HEK293 (cell line): ENCODE measurements around the gene ARL2BP.

ENCODE experiments used
- GLI4 ChIP-seq: fragments of 450-650 bp; formaldehyde crosslinking; IDR thresholded peaks from 2 replicates; pipeline ENCODE4 v1.5.1; 2016; ENCODE audit warnings: missing biosample characterization, missing genetic modification characterization
- KLF9 ChIP-seq: fragments of 450-650 bp; formaldehyde crosslinking; IDR thresholded peaks from 2 replicates; pipeline ENCODE4 v1.5.1; 2016; ENCODE audit warnings: missing biosample characterization, missing genetic modification characterization, low read depth
- OSR2 ChIP-seq: fragments of 450-650 bp; formaldehyde crosslinking; IDR thresholded peaks from 2 replicates; pipeline ENCODE4 v1.5.1; 2016; ENCODE audit warnings: missing biosample characterization, missing genetic modification characterization
- REPIN1 ChIP-seq: fragments of 450-650 bp; formaldehyde crosslinking; IDR thresholded peaks from 2 replicates; pipeline ENCODE4 v1.5.1; 2017; ENCODE audit warnings: missing biosample characterization, missing genetic modification characterization, low read depth
- REST ChIP-seq: fragments of 450-650 bp; formaldehyde crosslinking; IDR thresholded peaks from 2 replicates; pipeline ENCODE4 v1.5.1; 2016; ENCODE audit warnings: missing biosample characterization, missing genetic modification characterization
- SP2 ChIP-seq: fragments of 450-650 bp; formaldehyde crosslinking; IDR thresholded peaks from 2 replicates; pipeline ENCODE4 v1.5.1; 2016; ENCODE audit warnings: missing biosample characterization, missing genetic modification characterization
- SP7 ChIP-seq: fragments of 450-650 bp; formaldehyde crosslinking; IDR thresholded peaks from 2 replicates; pipeline ENCODE4 v1.5.1; 2016; ENCODE audit warnings: missing biosample characterization, missing genetic modification characterization
- ZBTB17 ChIP-seq: fragments of 450-650 bp; formaldehyde crosslinking; IDR thresholded peaks from 2 replicates; pipeline ENCODE4 v1.5.1; 2016; ENCODE audit warnings: missing biosample characterization, missing genetic modification characterization
- ZBTB20 ChIP-seq: fragments of 450-650 bp; formaldehyde crosslinking; IDR thresholded peaks from 2 replicates; pipeline ENCODE4 v1.5.1; 2016; ENCODE audit warnings: missing biosample characterization, missing genetic modification characterization
- ZBTB6 ChIP-seq: fragments of 450-650 bp; formaldehyde crosslinking; IDR thresholded peaks from 2 replicates; pipeline ENCODE4 v1.5.1; 2017; ENCODE audit warnings: missing biosample characterization, missing genetic modification characterization
- ZNF114 ChIP-seq: fragments of 450-650 bp; formaldehyde crosslinking; IDR thresholded peaks from 2 replicates; pipeline ENCODE4 v1.5.0; 2017; ENCODE audit warnings: missing biosample characterization, missing genetic modification characterization
- ZNF157 ChIP-seq: fragments of 450-650 bp; formaldehyde crosslinking; IDR thresholded peaks from 2 replicates; pipeline ENCODE4 v1.5.1; 2016; ENCODE audit warnings: missing biosample characterization, missing genetic modification characterization
- ZNF2 ChIP-seq: fragments of 450-650 bp; formaldehyde crosslinking; IDR thresholded peaks from 2 replicates; pipeline ENCODE4 v1.5.1; 2016; ENCODE audit warnings: missing biosample characterization, missing genetic modification characterization
- ZNF23 ChIP-seq: fragments of 450-650 bp; formaldehyde crosslinking; IDR thresholded peaks from 2 replicates; pipeline ENCODE4 v1.5.1; 2016; ENCODE audit warnings: missing biosample characterization, missing genetic modification characterization, borderline replicate concordance
- ZNF335 ChIP-seq: fragments of 450-650 bp; formaldehyde crosslinking; conservative IDR thresholded peaks from 2 replicates; pipeline ENCODE4 v1.5.1; 2016; ENCODE audit warnings: missing biosample characterization, missing genetic modification characterization
- ZNF366 ChIP-seq: fragments of 450-650 bp; formaldehyde crosslinking; conservative IDR thresholded peaks from 2 replicates; pipeline ENCODE4 v1.5.1; 2016; ENCODE audit warnings: missing biosample characterization, missing genetic modification characterization
- ZNF433 ChIP-seq: fragments of 450-650 bp; formaldehyde crosslinking; IDR thresholded peaks from 2 replicates; pipeline ENCODE4 v1.5.1; 2016; ENCODE audit warnings: missing biosample characterization, missing genetic modification characterization, low read depth
- ZNF518A ChIP-seq: fragments of 450-650 bp; formaldehyde crosslinking; conservative IDR thresholded peaks from 2 replicates; pipeline ENCODE4 v1.5.1; 2016; ENCODE audit warnings: low read depth, missing biosample characterization, missing genetic modification characterization
- ZNF558 ChIP-seq: fragments of 450-650 bp; formaldehyde crosslinking; IDR thresholded peaks from 2 replicates; pipeline ENCODE4 v1.5.1; 2016; ENCODE audit warnings: missing biosample characterization, missing genetic modification characterization
- ZNF561 ChIP-seq: fragments of 450-650 bp; IDR thresholded peaks from 2 replicates; pipeline ENCODE4 v1.5.1; 2018; ENCODE audit warnings: missing biosample characterization, missing genetic modification characterization, borderline replicate concordance
- ZNF585B ChIP-seq: fragments of 450-650 bp; formaldehyde crosslinking; IDR thresholded peaks from 2 replicates; pipeline ENCODE4 v1.5.1; 2016; ENCODE audit warnings: missing biosample characterization, missing genetic modification characterization
- ZNF596 ChIP-seq: fragments of 450-650 bp; IDR thresholded peaks from 2 replicates; pipeline ENCODE4 v1.5.0; 2018; ENCODE audit warnings: missing biosample characterization, mild to moderate bottlenecking, missing genetic modification characterization, moderate library complexity
- ZNF600 ChIP-seq: fragments of 450-650 bp; formaldehyde crosslinking; IDR thresholded peaks from 2 replicates; pipeline ENCODE4 v1.5.1; 2016; ENCODE audit warnings: missing biosample characterization, missing genetic modification characterization
- ZNF629 ChIP-seq: fragments of 450-650 bp; formaldehyde crosslinking; IDR thresholded peaks from 2 replicates; pipeline ENCODE4 v1.5.1; 2017; ENCODE audit warnings: missing biosample characterization, missing genetic modification characterization
- ZNF658 ChIP-seq: fragments of 450-650 bp; formaldehyde crosslinking; IDR thresholded peaks from 2 replicates; pipeline ENCODE4; 2016; ENCODE audit warnings: missing biosample characterization, missing genetic modification characterization
- ZNF660 ChIP-seq: fragments of 450-650 bp; IDR thresholded peaks from 2 replicates; pipeline ENCODE4 v1.5.1; 2018; ENCODE audit warnings: missing biosample characterization, mild to moderate bottlenecking, missing genetic modification characterization
- ZNF701 ChIP-seq: fragments of 450-650 bp; formaldehyde crosslinking; IDR thresholded peaks from 2 replicates; pipeline ENCODE4 v1.5.1; 2016; ENCODE audit warnings: missing biosample characterization, missing genetic modification characterization
- ZNF704 ChIP-seq: fragments of 450-650 bp; formaldehyde crosslinking; IDR thresholded peaks from 2 replicates; pipeline ENCODE4 v1.5.1; 2016; ENCODE audit warnings: missing biosample characterization, missing genetic modification characterization
- ZNF776 ChIP-seq: fragments of 450-650 bp; formaldehyde crosslinking; IDR thresholded peaks from 2 replicates; pipeline ENCODE4 v1.5.0; 2017; ENCODE audit warnings: missing biosample characterization, missing genetic modification characterization, borderline replicate concordance

The ARL2BP gene

GRCh38 chr16:57235128-57236021 is 9.7 kb upstream of the ARL2BP start (continued):
- no peak for TF ChIP-seq KLF9 (tag by site-specific recombination)
- TF ChIP-seq ZNF157 (tag by site-specific recombination): no peak
- no peak for TF ChIP-seq GLI4 (tag by site-specific recombination)
- peak; percentile 46; the same call in 1 of the 2 replicates for TF ChIP-seq ZNF660 (tag by site-specific recombination)
- peak; percentile 63; the same call in 1 of the 2 replicates for TF ChIP-seq OSR2
- TF ChIP-seq REPIN1: no peak
- TF ChIP-seq ZNF585B (tag by site-specific recombination): no peak
- no peak; the same call in 1 of the 2 replicates for TF ChIP-seq ZNF366
- no peak for TF ChIP-seq ZNF658
- TF ChIP-seq ZNF600: no peak
- TF ChIP-seq ZNF629 (tag by site-specific recombination): peak; percentile 46
- TF ChIP-seq ZBTB6 (tag by site-specific recombination): no peak
- TF ChIP-seq SP7 (tag by site-specific recombination): no peak
- no peak for TF ChIP-seq ZNF561 (tag by site-specific recombination)
- TF ChIP-seq ZNF558 (tag by site-specific recombination): no peak
- no peak for TF ChIP-seq ZBTB17
- no peak for TF ChIP-seq ZNF114 (tag by site-specific recombination)
- peak; percentile 19; the same call in 1 of the 2 replicates for TF ChIP-seq SP2 (tag by site-specific recombination)
- TF ChIP-seq ZNF704 (tag by site-specific recombination): no peak
- no peak for TF ChIP-seq ZNF596 (tag by site-specific recombination)
- no peak for TF ChIP-seq ZNF701 (tag by site-specific recombination)
- TF ChIP-seq ZNF433 (tag by site-specific recombination): no peak
- TF ChIP-seq ZBTB20: peak; percentile 59; the same call in 1 of the 2 replicates
- TF ChIP-seq ZNF518A (tag by site-specific recombination): 0 out of 2 replicates have a peak, but pooled peaks have one; percentile 20
- TF ChIP-seq ZNF23 (tag by site-specific recombination): no peak
- no peak for TF ChIP-seq ZNF2
- TF ChIP-seq ZNF776 (tag by site-specific recombination): no peak
- TF ChIP-seq REST (tag by site-specific recombination): no peak
- 0 out of 2 replicates have a peak, but pooled peaks have one; percentile 12 for TF ChIP-seq ZNF335 (tag by site-specific recombination)
